WTC11 (cell line): Measurements from ENCODE around the gene TACC2. TPM values are rescaled to one million over a fixed set of nuclear protein-coding genes. Genes with fewer than 3 reads are reported as not detected.

ENCODE experiments used
- ATAC-seq: fragments of 200-7000 bp; cut with Tn5 transposase; 2 replicates; pipeline ENCODE4 v1.10.0; 2021; ENCODE audit warnings: mild to moderate bottlenecking, moderate library complexity
- CTCF ChIA-PET: fragments of 300-600 bp; sonication (Branson Sonifier 250); formaldehyde crosslinking; loops from one replicate; lab custom pipeline; 2021; ENCODE audit warnings: antibody characterized with exemption; lab: Charles Lee
- POLR2A ChIA-PET: fragments of 350-600 bp; sonication (Branson Sonifier 250); formaldehyde crosslinking; loops from one replicate; lab custom pipeline; 2021; ENCODE audit warnings: antibody characterized with exemption; lab: Charles Lee
- DNase-seq: peaks from one replicate; pipeline ENCODE4 v3.0.0; 2021; ENCODE audit warnings: low spot score
- H3K27ac Mint-ChIP-seq: 2 replicates; pipeline ENCODE4 v1.8.0; 2021; ENCODE audit warnings: mixed read lengths
- H3K27me3 Mint-ChIP-seq: 2 replicates; pipeline ENCODE4 v1.8.0; 2021; ENCODE audit warnings: low read depth, mild to moderate bottlenecking, moderate library complexity, mixed read lengths
- H3K36me3 Mint-ChIP-seq: 2 replicates; pipeline ENCODE4 v1.8.0; 2021; ENCODE audit warnings: mixed read lengths
- H3K4me1 Mint-ChIP-seq: 2 replicates; pipeline ENCODE4 v1.8.0; 2022; ENCODE audit warnings: mixed read lengths
- H3K4me3 Mint-ChIP-seq: 2 replicates; pipeline ENCODE4 v1.8.0; 2021; ENCODE audit warnings: mild to moderate bottlenecking, moderate library complexity, mixed read lengths
- H3K9me3 Mint-ChIP-seq: 2 replicates; pipeline ENCODE4 v1.8.0; 2021; ENCODE audit warnings: mixed read lengths
- FOXP1 ChIP-seq: sonication (generic); formaldehyde crosslinking; IDR thresholded peaks from 2 replicates; pipeline ENCODE4 v1.8.0; 2022; ENCODE audit warnings: missing genetic modification reagents, mild to moderate bottlenecking, moderate library complexity, borderline replicate concordance
- HMGA2 ChIP-seq: fragments of 250-450 bp; sonication (Bioruptor Pico); IDR thresholded peaks from 2 replicates; pipeline ENCODE4 v1.4.0; 2021; ENCODE audit warnings: mild to moderate bottlenecking, moderate library complexity
- OVOL2 ChIP-seq: fragments of 250-450 bp; sonication (Bioruptor Pico); IDR thresholded peaks from 2 replicates; pipeline ENCODE4 v1.9.0; 2021; ENCODE audit warnings: mild to moderate bottlenecking, borderline replicate concordance
- SOX15 ChIP-seq: fragments of 250-450 bp; sonication (Bioruptor Pico); IDR thresholded peaks from 2 replicates; pipeline ENCODE4 v1.9.0; 2021; ENCODE audit warnings: mild to moderate bottlenecking
- TEAD1 ChIP-seq: sonication (generic); formaldehyde crosslinking; IDR thresholded peaks from 2 replicates; pipeline ENCODE4 v1.8.0; 2022; ENCODE audit warnings: mild to moderate bottlenecking, missing genetic modification reagents
- TEAD4 ChIP-seq: sonication (generic); formaldehyde crosslinking; IDR thresholded peaks from 2 replicates; pipeline ENCODE4 v1.8.0; 2022; ENCODE audit warnings: mild to moderate bottlenecking, missing genetic modification reagents
- ZBTB21 ChIP-seq: sonication (generic); formaldehyde crosslinking; IDR thresholded peaks from 2 replicates; pipeline ENCODE4 v1.8.1; 2023; ENCODE audit warnings: mild to moderate bottlenecking, missing genetic modification reagents, borderline replicate concordance
- ZNF121 ChIP-seq: sonication (generic); formaldehyde crosslinking; IDR thresholded peaks from 2 replicates; pipeline ENCODE4 v1.8.0; 2023; ENCODE audit warnings: missing genetic modification reagents
- ZNF416 ChIP-seq: fragments of 250-450 bp; sonication (Bioruptor Pico); IDR thresholded peaks from 2 replicates; pipeline ENCODE4 v1.9.0; 2021; ENCODE audit warnings: mild to moderate bottlenecking, inconsistent platforms
- total RNA-seq: library from RNA; stranded (reverse); gene quantifications from 3 replicates; pipeline ENCODE4 v1.2.3, GENCODE V29; 2021
- TF ChIP-seq, protein P1 (sequence below): fragments of 250-450 bp; sonication (Bioruptor Pico); IDR thresholded peaks from 2 replicates; pipeline ENCODE4 v1.9.0; 2021; ENCODE audit warnings: mild to moderate bottlenecking
- TF ChIP-seq, protein P2 (sequence below): fragments of 200-600 bp; IDR thresholded peaks from 2 replicates; pipeline ENCODE4 v1.8.0; 2022; ENCODE audit warnings: antibody characterized with exemption
- TF ChIP-seq, protein P3 (sequence below): sonication (generic); formaldehyde crosslinking; IDR thresholded peaks from 2 replicates; pipeline ENCODE4 v1.8.1; 2023; ENCODE audit warnings: mild to moderate bottlenecking, missing genetic modification reagents, moderate library complexity
- TF ChIP-seq, protein P4 (sequence below): fragments of 250-450 bp; sonication (Bioruptor Pico); IDR thresholded peaks from 2 replicates; pipeline ENCODE4 v2.1.2; 2022; ENCODE audit warnings: mild to moderate bottlenecking, moderate library complexity
- TF ChIP-seq, protein P5 (sequence below): sonication (generic); formaldehyde crosslinking; IDR thresholded peaks from 2 replicates; pipeline ENCODE4 v1.8.1; 2023; ENCODE audit warnings: mild to moderate bottlenecking, missing genetic modification reagents
- TF ChIP-seq, protein P6 (sequence below): sonication (generic); formaldehyde crosslinking; IDR thresholded peaks from 2 replicates; pipeline ENCODE4 v1.8.1; 2023; ENCODE audit warnings: mild to moderate bottlenecking, missing genetic modification reagents, borderline replicate concordance
- TF ChIP-seq, protein P7 (sequence below): fragments of 250-450 bp; sonication (Bioruptor Pico); conservative IDR thresholded peaks from 2 replicates; pipeline ENCODE4 v1.9.0; 2021; ENCODE audit warnings: mild to moderate bottlenecking

The TACC2 gene
- total RNA-seq, 1 experiment from 2014 or later = 28.9 TPM

DNA sequence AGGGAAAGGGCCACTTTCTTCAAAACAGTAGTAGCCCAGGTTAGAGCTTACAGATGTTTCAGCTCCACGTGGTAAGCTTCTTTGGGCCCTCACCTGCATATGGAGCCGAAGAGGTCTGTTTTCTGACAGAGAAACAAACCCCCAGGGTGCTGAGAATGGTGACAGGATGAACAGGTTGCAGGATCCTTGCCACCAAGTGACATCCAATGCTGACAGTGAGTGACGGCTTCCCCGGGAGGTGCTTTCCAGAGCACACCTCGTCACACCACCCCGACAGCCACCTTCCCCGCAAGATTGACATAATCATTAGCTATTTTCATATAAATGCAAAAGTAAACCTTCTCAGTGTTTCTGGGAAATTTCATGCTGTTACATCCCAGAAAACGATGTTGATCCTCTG, 172.8 kb downstream of the TACC2 start:
- DNase-seq = no peak
- peaks cover 69% of the 10 kb centered on the region for H3K4me1 Mint-ChIP-seq
- ChIA-PET CTCF (interaction anchor here (0.9 to 1.8 kb wide), 3 partner anchors 25 to 110 kb away, joined by 3 to 6 read pairs (median 3); no protein-coding TSS in a partner anchor), POLR2A (interaction anchor here (1.2 to 3.7 kb wide), 2 partner anchors 11 to 37 kb away, joined by 3 to 25 read pairs; no protein-coding TSS in a partner anchor)
- peaks cover 8% of the 10 kb centered on the region; the same call in 1 of the 2 replicates for H3K27me3 Mint-ChIP-seq
- H3K36me3 Mint-ChIP-seq = no peaks in the 10 kb centered on the region
- 0 out of 2 replicates have a peak overlapping the region, but pooled peaks have one; percentile 92 for H3K27ac Mint-ChIP-seq
- no peak for ATAC-seq
- H3K9me3 Mint-ChIP-seq = no peaks in the 10 kb centered on the region
- no peak for TF ChIP-seq ZNF121 (CRISPR knock-in tag)
- TF ChIP-seq FOXP1 (CRISPR knock-in tag) = no peak
- TF ChIP-seq SOX15 (CRISPR knock-in tag) = no peak
- TF ChIP-seq HMGA2 (CRISPR knock-in tag) = no peak
- TF ChIP-seq, protein P1, sequence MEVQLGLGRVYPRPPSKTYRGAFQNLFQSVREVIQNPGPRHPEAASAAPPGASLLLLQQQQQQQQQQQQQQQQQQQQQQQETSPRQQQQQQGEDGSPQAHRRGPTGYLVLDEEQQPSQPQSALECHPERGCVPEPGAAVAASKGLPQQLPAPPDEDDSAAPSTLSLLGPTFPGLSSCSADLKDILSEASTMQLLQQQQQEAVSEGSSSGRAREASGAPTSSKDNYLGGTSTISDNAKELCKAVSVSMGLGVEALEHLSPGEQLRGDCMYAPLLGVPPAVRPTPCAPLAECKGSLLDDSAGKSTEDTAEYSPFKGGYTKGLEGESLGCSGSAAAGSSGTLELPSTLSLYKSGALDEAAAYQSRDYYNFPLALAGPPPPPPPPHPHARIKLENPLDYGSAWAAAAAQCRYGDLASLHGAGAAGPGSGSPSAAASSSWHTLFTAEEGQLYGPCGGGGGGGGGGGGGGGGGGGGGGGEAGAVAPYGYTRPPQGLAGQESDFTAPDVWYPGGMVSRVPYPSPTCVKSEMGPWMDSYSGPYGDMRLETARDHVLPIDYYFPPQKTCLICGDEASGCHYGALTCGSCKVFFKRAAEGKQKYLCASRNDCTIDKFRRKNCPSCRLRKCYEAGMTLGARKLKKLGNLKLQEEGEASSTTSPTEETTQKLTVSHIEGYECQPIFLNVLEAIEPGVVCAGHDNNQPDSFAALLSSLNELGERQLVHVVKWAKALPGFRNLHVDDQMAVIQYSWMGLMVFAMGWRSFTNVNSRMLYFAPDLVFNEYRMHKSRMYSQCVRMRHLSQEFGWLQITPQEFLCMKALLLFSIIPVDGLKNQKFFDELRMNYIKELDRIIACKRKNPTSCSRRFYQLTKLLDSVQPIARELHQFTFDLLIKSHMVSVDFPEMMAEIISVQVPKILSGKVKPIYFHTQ = no peak
- TF ChIP-seq, protein P2, sequence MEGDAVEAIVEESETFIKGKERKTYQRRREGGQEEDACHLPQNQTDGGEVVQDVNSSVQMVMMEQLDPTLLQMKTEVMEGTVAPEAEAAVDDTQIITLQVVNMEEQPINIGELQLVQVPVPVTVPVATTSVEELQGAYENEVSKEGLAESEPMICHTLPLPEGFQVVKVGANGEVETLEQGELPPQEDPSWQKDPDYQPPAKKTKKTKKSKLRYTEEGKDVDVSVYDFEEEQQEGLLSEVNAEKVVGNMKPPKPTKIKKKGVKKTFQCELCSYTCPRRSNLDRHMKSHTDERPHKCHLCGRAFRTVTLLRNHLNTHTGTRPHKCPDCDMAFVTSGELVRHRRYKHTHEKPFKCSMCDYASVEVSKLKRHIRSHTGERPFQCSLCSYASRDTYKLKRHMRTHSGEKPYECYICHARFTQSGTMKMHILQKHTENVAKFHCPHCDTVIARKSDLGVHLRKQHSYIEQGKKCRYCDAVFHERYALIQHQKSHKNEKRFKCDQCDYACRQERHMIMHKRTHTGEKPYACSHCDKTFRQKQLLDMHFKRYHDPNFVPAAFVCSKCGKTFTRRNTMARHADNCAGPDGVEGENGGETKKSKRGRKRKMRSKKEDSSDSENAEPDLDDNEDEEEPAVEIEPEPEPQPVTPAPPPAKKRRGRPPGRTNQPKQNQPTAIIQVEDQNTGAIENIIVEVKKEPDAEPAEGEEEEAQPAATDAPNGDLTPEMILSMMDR = no peak
- TF ChIP-seq, protein P3, sequence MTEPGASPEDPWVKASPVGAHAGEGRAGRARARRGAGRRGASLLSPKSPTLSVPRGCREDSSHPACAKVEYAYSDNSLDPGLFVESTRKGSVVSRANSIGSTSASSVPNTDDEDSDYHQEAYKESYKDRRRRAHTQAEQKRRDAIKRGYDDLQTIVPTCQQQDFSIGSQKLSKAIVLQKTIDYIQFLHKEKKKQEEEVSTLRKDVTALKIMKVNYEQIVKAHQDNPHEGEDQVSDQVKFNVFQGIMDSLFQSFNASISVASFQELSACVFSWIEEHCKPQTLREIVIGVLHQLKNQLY (CRISPR knock-in tag) = no peak
- no peak for TF ChIP-seq ZNF416
- TF ChIP-seq TEAD1 (CRISPR knock-in tag) = no peak
- TF ChIP-seq, protein P4, sequence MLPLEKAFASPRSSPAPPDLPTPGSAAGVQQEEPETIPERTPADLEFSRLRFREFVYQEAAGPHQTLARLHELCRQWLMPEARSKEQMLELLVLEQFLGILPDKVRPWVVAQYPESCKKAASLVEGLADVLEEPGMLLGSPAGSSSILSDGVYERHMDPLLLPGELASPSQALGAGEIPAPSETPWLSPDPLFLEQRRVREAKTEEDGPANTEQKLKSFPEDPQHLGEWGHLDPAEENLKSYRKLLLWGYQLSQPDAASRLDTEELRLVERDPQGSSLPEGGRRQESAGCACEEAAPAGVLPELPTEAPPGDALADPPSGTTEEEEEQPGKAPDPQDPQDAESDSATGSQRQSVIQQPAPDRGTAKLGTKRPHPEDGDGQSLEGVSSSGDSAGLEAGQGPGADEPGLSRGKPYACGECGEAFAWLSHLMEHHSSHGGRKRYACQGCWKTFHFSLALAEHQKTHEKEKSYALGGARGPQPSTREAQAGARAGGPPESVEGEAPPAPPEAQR (CRISPR knock-in tag) = no peak
- TF ChIP-seq, protein P5, sequence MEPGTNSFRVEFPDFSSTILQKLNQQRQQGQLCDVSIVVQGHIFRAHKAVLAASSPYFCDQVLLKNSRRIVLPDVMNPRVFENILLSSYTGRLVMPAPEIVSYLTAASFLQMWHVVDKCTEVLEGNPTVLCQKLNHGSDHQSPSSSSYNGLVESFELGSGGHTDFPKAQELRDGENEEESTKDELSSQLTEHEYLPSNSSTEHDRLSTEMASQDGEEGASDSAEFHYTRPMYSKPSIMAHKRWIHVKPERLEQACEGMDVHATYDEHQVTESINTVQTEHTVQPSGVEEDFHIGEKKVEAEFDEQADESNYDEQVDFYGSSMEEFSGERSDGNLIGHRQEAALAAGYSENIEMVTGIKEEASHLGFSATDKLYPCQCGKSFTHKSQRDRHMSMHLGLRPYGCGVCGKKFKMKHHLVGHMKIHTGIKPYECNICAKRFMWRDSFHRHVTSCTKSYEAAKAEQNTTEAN = no peak
- no peak for TF ChIP-seq OVOL2 (CRISPR knock-in tag)
- TF ChIP-seq, protein P6, sequence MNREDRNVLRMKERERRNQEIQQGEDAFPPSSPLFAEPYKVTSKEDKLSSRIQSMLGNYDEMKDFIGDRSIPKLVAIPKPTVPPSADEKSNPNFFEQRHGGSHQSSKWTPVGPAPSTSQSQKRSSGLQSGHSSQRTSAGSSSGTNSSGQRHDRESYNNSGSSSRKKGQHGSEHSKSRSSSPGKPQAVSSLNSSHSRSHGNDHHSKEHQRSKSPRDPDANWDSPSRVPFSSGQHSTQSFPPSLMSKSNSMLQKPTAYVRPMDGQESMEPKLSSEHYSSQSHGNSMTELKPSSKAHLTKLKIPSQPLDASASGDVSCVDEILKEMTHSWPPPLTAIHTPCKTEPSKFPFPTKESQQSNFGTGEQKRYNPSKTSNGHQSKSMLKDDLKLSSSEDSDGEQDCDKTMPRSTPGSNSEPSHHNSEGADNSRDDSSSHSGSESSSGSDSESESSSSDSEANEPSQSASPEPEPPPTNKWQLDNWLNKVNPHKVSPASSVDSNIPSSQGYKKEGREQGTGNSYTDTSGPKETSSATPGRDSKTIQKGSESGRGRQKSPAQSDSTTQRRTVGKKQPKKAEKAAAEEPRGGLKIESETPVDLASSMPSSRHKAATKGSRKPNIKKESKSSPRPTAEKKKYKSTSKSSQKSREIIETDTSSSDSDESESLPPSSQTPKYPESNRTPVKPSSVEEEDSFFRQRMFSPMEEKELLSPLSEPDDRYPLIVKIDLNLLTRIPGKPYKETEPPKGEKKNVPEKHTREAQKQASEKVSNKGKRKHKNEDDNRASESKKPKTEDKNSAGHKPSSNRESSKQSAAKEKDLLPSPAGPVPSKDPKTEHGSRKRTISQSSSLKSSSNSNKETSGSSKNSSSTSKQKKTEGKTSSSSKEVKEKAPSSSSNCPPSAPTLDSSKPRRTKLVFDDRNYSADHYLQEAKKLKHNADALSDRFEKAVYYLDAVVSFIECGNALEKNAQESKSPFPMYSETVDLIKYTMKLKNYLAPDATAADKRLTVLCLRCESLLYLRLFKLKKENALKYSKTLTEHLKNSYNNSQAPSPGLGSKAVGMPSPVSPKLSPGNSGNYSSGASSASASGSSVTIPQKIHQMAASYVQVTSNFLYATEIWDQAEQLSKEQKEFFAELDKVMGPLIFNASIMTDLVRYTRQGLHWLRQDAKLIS = no peak
- no peak for TF ChIP-seq ZBTB21
- TF ChIP-seq, protein P7, sequence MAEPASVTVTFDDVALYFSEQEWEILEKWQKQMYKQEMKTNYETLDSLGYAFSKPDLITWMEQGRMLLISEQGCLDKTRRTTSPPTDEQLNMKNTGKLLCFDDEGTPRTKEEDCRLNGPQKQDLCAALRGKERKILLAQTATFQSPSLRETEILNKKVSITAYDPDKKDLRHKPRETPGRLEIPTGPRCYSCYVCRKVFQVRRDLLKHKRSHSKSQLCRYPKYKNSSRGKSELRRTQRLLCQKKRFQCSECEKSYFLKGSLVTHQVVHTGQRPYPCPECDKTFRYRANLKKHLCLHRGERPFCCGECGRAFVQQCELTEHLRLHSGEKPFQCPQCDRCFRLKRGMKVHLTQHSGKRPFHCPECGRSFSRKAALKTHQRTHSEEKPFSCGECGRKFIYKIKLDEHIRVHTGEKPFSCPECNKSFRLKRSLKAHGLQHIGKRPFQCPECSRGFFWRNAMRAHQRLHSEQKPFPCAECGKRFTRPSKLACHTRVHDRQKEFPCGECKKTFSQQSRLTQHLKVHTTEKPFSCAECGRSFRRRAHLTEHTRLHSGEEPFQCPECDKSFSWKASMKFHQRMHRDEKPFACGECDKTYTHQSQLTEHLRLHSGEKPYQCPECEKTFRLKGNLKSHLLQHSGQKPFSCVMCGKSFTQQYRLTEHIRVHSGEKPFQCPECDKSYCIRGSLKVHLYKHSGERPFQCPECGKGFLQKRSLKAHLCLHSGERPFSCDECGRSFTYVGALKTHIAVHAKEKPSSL (CRISPR knock-in tag) = no peak
- no peak for TF ChIP-seq TEAD4
- peak overlapping the region; percentile 77; the same call in 1 of the 2 replicates for H3K4me3 Mint-ChIP-seq
